Lower leg skin (tissue), 3 donors: ENCODE measurements around the gene SUMF1.

ENCODE experiments used
- CTCF ChIP-seq, 3 donors: fragments of 450-650 bp; IDR thresholded peaks; one replicate each; pipeline ENCODE4 v1.5.1; 2016; ENCODE audit warnings: antibody characterized with exemption in 3 of 3, mild to moderate bottlenecking in 3 of 3, moderate library complexity in 2 of 3
- POLR2A ChIP-seq, 2 donors: fragments of 450-650 bp; IDR thresholded peaks; one replicate each; pipeline ENCODE4 v1.6.1; 2016 to 2017; ENCODE audit warnings: antibody characterized with exemption in 2 of 2, mild to moderate bottlenecking in 1 of 2, moderate library complexity in 1 of 2

GRCh38 chr3:4320096-4320911 is 146.8 kb downstream of the SUMF1 start:
- TF ChIP-seq POLR2A (IDR thresholded peaks at IDR 0.05) (no peak), CTCF (IDR thresholded peaks at IDR 0.05) (no peak)
